Prostate gland (tissue), 2 donors: ENCODE results near the gene GPR75.

ENCODE experiments used
- CTCF ChIP-seq, 4 experiments: fragments of 200-600 bp in 2 of 4; fragments of 450-650 bp in 2 of 4; sonication (generic) in 2 of 4; IDR thresholded peaks; 1 replicate in 3 of 4; 2 replicates in 1 of 4; pipeline ENCODE4 v1.5.1; 2016 to 2019; ENCODE audit warnings: antibody characterized with exemption in 4 of 4, mild to moderate bottlenecking in 2 of 4, moderate library complexity in 2 of 4
- POLR2A ChIP-seq: fragments of 450-650 bp; IDR thresholded peaks from one replicate; pipeline ENCODE4 v1.6.1; 2016; ENCODE audit warnings: antibody characterized with exemption, mild to moderate bottlenecking
- POLR2AphosphoS5 ChIP-seq: sonication (generic); formaldehyde crosslinking; IDR thresholded peaks from one replicate; pipeline ENCODE4 v1.6.1; 2017; ENCODE audit warnings: antibody characterized with exemption

DNA sequence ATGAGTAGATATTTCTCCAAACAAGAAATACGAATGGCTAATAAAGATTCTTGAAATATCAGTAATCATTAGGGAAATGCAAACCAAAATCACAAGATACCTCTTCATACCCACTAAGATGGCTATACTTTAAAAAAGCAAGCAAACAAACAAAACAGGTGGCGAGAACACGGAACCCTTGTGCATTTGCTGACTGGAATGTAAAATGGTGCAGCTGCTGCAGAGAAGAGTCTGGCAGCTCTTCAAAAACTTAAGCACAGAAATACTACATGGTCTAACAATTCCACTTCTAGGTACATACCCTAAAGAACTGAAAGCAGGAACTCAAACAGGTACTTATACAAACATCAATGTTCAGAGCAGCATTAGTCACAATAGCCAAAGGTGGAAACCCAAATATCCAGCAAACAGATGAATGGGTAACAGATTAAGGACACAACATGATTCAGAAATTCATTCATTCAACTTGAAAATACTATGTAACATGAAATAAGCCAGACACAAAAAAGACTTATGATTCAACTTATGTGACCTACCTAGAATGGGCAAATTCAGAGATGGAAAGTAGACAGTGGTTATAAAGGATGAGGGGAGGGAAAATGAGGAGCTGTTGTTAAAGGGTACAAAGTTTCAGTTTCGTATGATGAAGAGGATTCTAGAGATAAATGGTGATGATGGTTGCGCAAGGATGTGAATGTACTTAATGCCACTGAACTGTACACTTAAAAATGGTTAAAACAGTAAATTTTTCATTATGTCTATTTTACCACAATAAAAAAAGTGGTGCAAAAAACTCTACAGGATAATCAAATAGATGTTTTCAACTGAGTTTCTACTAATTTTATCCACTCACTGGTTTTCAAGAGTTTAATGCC, 26.9 kb upstream of the GPR75 start:
- TF ChIP-seq CTCF (IDR thresholded peaks at IDR 0.05) (no peak), POLR2A (no peak), POLR2AphosphoS5 (no peak)
